NK-92 (cell line): ENCODE results near the gene CTSH.
"Not testable (repeated sequence)": the region's sequence is repeated elsewhere in the genome, so short reads cannot be mapped to it uniquely, and the experiment has no call there.

Experiments
- DNase-seq: peaks from one replicate; lab custom pipeline; 2025; ENCODE audit not compliant: unreplicated experiment; lab: John Stamatoyannopoulos, UW

The CTSH gene

GRCh38 chr15:78895471-78895870 is 49.4 kb downstream of the CTSH start:
- DNase-seq: no peak

- no peak for DNase-seq
Measured at GRCh38 chr15:78893538-78893937, 51.3 kb downstream of the CTSH start.

DNA sequence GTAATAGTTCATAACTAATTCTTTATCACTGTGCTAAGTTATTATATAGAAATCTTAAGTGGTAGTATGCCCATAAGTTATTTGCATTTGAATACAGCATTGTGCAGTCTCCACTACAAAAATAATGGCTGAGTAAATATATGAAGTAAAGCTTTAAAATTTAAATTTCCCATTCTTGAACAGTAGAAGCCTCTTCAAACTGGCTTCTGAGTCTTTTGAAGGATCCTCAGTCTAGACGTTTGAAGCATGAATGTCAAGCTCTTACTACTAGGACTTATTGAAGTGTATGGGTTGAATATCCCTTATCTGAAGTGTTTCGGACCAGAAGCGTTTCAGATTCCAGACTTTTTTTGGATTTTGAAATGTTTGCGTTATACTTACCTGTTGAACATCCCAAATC is 55.8 kb downstream of the CTSH start:
- no peak for DNase-seq

- DNase-seq: no peak
Measured at GRCh38 chr15:78881681-78882080, 63.2 kb downstream of the CTSH start.

DNA sequence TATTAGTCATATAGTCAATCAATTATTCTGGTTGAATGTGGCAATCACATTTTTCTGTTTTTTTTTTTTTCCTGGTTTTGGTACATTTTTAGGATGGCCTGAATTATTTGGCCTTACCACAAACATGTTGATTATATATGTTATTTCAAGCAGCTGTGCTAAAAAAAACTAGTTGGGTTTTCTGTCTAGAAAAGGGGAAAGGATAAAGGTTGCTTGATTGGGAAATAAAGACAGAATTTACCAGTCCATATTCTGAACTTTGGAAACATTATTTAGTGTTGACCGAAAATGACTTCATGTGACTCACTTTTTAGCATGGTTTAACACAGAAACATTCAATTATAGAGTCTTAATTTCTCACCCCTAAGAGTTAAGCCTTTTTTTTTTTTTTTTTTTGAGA is 64.0 kb downstream of the CTSH start:
- DNase-seq: no peak

DNA sequence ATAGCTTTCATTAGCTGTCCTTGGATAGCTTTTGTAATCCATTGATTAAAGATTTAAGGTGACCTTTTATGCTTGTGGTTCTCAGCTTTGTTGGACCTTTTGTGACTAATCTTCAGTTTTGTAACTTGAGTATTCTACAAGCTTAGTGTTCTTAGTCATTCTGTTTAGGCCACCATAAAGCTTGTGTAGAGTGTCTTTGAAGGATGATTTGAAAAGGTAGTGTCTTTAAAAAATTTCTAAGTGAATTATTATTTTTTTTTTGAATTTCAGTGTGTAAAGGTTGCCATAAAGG is 64.7 kb downstream of the CTSH start:
- no peak for DNase-seq

- no peak for DNase-seq
Measured at GRCh38 chr15:78879517-78880241, 65.2 kb downstream of the CTSH start.

GRCh38 chr15:78878356-78878755 is 66.5 kb downstream of the CTSH start:
- DNase-seq: no peak

- DNase-seq: not testable (repeated sequence)
Measured at GRCh38 chr15:78876954-78877353, 67.9 kb downstream of the CTSH start.

- DNase-seq: no peak
Measured at GRCh38 chr15:78875107-78875914, 69.5 kb downstream of the CTSH start.

DNA sequence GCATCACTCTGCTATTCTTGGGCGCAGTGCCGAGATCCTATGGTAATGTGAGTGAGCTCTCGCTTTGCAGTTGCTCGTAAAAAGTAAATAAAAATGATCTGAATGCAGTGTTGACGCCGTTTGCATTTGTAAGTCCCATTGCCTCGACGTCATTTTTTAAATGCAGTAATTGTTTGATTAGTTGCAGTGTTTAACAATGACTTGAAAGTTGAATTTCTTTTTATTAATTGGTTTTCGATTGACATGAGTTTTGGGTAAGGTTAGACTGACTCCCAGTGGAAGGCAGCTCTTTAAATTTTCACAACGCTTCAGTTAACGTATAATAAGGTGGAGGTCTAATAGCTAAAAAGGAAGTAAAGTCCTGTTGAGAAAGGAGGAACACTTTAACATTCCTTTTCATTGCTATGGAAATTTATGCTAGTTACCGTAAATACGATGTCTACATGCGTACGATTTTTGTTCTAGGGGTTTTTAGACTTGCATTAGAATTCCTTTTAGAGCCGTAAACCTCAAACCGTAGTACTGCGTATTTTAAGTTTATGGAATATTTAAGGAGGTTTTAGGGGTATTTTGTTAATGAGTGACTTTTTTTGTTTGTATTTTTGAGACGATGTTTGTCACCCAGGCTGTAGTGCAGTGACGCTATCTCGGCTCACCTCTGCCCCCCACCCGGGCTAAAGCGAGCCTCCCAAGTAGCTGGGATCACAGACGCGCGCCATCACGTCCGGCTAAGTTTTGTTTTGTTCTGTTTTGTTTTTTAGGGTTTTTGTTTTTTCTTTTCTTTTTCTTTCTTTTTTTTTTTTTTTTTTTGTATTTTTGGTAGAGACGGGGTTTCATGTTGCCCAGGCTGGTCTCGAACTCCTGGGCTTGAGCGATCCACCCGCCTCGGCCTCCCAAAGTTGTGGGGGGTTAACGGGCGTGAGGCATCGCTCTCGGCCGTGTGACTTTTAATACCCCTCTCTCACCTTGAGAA is 70.8 kb downstream of the CTSH start:
- DNase-seq: no peak

- peak; percentile 26 for DNase-seq
Measured at GRCh38 chr15:78872972-78873792, 71.7 kb downstream of the CTSH start.

DNA sequence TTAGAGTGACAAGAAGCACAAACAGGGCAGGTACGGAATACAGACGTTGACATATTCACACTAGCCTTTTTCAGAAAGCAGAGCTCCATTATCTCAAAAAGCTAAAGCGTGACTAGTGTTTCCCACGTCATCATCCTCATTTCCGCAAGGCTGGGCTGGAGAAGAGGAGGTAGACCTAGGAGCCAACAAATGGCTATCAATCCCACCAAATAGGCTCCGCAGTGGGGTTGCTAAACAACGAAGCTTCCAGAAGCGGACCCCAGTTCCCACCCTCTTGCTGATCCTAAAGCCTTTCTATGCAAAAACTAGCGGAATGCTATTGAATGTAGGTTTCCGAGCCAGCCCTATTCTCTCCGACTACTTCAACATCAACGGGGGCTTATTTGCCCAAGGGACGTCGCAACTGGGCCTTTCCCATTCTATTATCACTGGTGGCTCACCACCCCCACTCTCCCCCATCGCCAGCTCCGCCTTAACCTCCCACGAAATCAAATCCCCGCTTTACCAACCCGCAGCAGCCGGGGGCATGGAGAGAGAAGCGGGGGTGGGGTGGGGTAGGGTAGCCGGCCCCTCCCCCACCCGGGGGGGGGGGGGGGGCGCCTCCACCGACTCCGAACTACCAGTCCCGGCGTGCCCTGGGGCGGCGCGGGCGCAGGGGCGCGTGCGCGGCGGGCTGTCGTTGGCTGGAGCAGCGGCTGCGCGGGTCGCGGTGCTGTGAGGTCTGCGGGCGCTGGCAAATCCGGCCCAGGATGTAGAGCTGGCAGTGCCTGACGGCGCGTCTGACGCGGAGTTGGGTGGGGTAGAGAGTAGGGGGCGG is 72.5 kb downstream of the CTSH start, which contains the start of gene MORF4L1:
TSS of gene MORF4L1 (plus strand) at position 736 of the 817 bp plus-strand sequence. CDS start 128 bp downstream, outside the sequence.
- DNase-seq: peak; percentile 79

DNA sequence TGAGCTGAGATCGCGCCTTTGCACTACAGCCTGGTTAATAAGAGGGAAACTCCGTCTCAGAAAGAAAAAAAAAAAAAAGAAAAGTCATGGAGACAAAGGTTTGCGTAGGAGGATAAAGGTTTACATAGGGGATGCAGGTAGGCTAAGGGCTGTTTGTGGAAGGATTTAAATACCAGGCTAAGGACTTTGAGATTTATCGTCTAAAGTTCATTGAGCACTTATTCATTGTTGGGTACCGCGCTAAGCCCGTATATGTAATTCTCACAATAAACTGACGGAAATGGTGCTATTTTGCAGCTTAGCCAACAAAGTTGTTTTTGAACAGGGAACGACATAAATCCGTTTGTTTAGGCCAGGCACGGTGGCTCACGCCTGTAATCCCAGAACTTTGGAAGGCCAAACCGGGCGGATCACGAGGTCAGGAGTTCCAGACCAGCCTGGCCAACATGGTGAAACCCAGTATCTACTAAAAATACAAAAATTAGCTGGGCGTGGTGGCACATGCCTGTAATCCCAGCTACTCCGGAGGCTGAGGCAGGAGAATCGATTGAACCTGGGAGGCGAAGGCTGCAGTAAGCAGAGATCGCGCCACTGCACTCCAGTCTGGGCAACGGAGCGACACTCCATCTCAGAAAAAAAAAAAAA is 73.2 kb downstream of the CTSH start:
- DNase-seq: not testable (repeated sequence)
